HCT116 (cell line): ENCODE results near the gene CRIP2. TPM values are rescaled to one million over a fixed set of nuclear protein-coding genes. Genes with fewer than 3 reads are reported as not detected.

Experiments
- ATAC-seq: fragments of 200-7000 bp; cut with Tn5 transposase; 2 replicates; pipeline ENCODE4 v1.9.1; 2020; ENCODE audit warnings: mild to moderate bottlenecking, moderate library complexity
- BruUV-seq: library from RNA; stranded (reverse); fragments of 400-500 nt; replicated peaks from 2 replicates; lab custom pipeline; 2021; lab: Mats Ljungman, UMichigan
- CTCF ChIA-PET: fragments of 300-600 bp; sonication (Branson Sonifier 250); formaldehyde crosslinking; loops from one replicate; lab custom pipeline; 2021; ENCODE audit warnings: antibody characterized with exemption; lab: Charles Lee
- POLR2A ChIA-PET: fragments of 300-600, 350-600 bp; sonication (Branson Sonifier 250); formaldehyde crosslinking; loops from one replicate; lab custom pipeline; 2021; ENCODE audit warnings: antibody characterized with exemption; lab: Charles Lee
- RAD21 ChIA-PET, 2 experiments: fragments of 300-600 bp; sonication (Branson Sonifier 250); formaldehyde crosslinking; loops; one replicate each; lab custom pipeline; 2023; ENCODE audit warnings: low total read pairs in 2 of 2; ENCODE audit not compliant: uncharacterized antibody in 2 of 2, unreplicated experiment in 2 of 2, low non-redundant PET in 1 of 2; lab: Charles Lee
- DNase-seq: peaks from one replicate; pipeline ENCODE4 v3.0.0-alpha.2; 2010; ENCODE audit warnings: low read depth, low spot score
- H2AFZ ChIP-seq: fragments of 200-600 bp; shearing (Covaris generic), sonication (generic); 2 replicates; pipeline ENCODE4 v1.6.1; 2017; ENCODE audit warnings: low read depth, mixed run types, mixed read lengths, antibody characterized with exemption, low read length; ENCODE audit not compliant: poor library complexity, severe bottlenecking
- H3K27ac ChIP-seq: 2 replicates; pipeline ENCODE4 v1.5.1; 2012; ENCODE audit warnings: low read depth, low read length
- H3K27me3 ChIP-seq: fragments of 200-600 bp; sonication (generic); 2 replicates; pipeline ENCODE4 v1.6.1; 2016; ENCODE audit warnings: mixed run types, low read length, mixed read lengths; ENCODE audit not compliant: insufficient read depth
- H3K36me3 ChIP-seq, 2 experiments: fragments of 200-500 bp in 1 of 2; fragments of 200-600 bp in 1 of 2; sonication (Bioruptor generic) in 1 of 2; sonication (generic) in 1 of 2; 2 replicates each; pipeline versions ENCODE4 v1.5.1 to v1.6.1; 2014 to 2016; ENCODE audit warnings: low read length in 2 of 2, inconsistent platforms in 1 of 2, mixed read lengths in 1 of 2, mixed run types in 1 of 2; ENCODE audit not compliant: insufficient read depth in 2 of 2, control insufficient read depth in 1 of 2
- H3K4me1 ChIP-seq, 2 experiments: fragments of 200-600 bp in 1 of 2; sonication (generic) in 1 of 2; 2 replicates each; pipeline versions ENCODE4 v1.5.1 to v1.6.1; 2012 to 2017; ENCODE audit warnings: low read length in 2 of 2, inconsistent platforms in 1 of 2, mild to moderate bottlenecking in 1 of 2, mixed read lengths in 1 of 2, mixed run types in 1 of 2, moderate library complexity in 1 of 2; ENCODE audit not compliant: insufficient read depth in 2 of 2, control insufficient read depth in 1 of 2
- H3K4me2 ChIP-seq: fragments of 200-600 bp; sonication (generic); 2 replicates; pipeline ENCODE4 v1.6.1; 2017; ENCODE audit warnings: mixed run types, low read length, mixed read lengths
- H3K4me3 ChIP-seq, 2 experiments: fragments of 200-600 bp in 1 of 2; sonication (generic) in 1 of 2; replicated peaks in 1 of 2; 2 replicates each; pipeline ENCODE4 v1.5.1; 2011 to 2016; ENCODE audit warnings: low read length in 2 of 2, control low read depth in 1 of 2, low read depth in 1 of 2, mild to moderate bottlenecking in 1 of 2, mixed read lengths in 1 of 2, mixed run types in 1 of 2
- H3K79me2 ChIP-seq: fragments of 200-600 bp; sonication (generic); 2 replicates; pipeline ENCODE4 v1.6.1; 2017; ENCODE audit warnings: mild to moderate bottlenecking, mixed run types, low read length, moderate library complexity, mixed read lengths; ENCODE audit not compliant: insufficient read depth
- H3K9ac ChIP-seq: fragments of 200-600 bp; sonication (generic); 2 replicates; pipeline ENCODE4 v1.6.1; 2016; ENCODE audit warnings: low read length, mixed read lengths
- H3K9me2 ChIP-seq: fragments of 200-600 bp; sonication (generic), shearing (Covaris generic); 2 replicates; pipeline ENCODE4 v1.6.1; 2017; ENCODE audit warnings: mixed run types, mild to moderate bottlenecking, moderate library complexity; ENCODE audit not compliant: insufficient read depth
- H3K9me3 ChIP-seq, 2 experiments: fragments of 200-500 bp in 1 of 2; fragments of 200-600 bp in 1 of 2; sonication (Bioruptor generic) in 1 of 2; sonication (generic) in 1 of 2; 2 replicates each; pipeline ENCODE4 v1.6.1; 2014 to 2017; ENCODE audit warnings: low read length in 2 of 2, mixed read lengths in 2 of 2, inconsistent platforms in 1 of 2, low read depth in 1 of 2, mild to moderate bottlenecking in 1 of 2, mixed run types in 1 of 2, moderate library complexity in 1 of 2; ENCODE audit not compliant: control insufficient read depth in 1 of 2, insufficient read depth in 1 of 2
- H4K20me1 ChIP-seq: fragments of 200-600 bp; sonication (generic), shearing (Covaris generic); 2 replicates; pipeline ENCODE4 v1.6.1; 2017; ENCODE audit warnings: mixed run types, mild to moderate bottlenecking, moderate library complexity; ENCODE audit not compliant: insufficient read depth
- CBX3 ChIP-seq: IDR thresholded peaks from 2 replicates; pipeline ENCODE4 v1.6.1; 2012; ENCODE audit warnings: low read depth
- CEBPB ChIP-seq: IDR thresholded peaks from 2 replicates; pipeline ENCODE4 v1.6.1; 2012; ENCODE audit warnings: low read depth
- ELF1 ChIP-seq: IDR thresholded peaks from 2 replicates; pipeline ENCODE4 v1.6.1; 2012; ENCODE audit warnings: low read depth, borderline replicate concordance
- EZH2 ChIP-seq: fragments of 200-600 bp; sonication (generic); IDR thresholded peaks from 2 replicates; pipeline ENCODE4 v1.6.1; 2017; ENCODE audit warnings: antibody characterized with exemption, mixed run types
- JUND ChIP-seq: IDR thresholded peaks from 2 replicates; pipeline ENCODE4 v1.6.1; 2012
- POLR2A ChIP-seq: IDR thresholded peaks from 2 replicates; pipeline ENCODE4 v1.7.0; 2011; ENCODE audit warnings: borderline replicate concordance; ENCODE audit not compliant: insufficient read depth, insufficient read length; ENCODE audit errors: extremely low read depth
- POLR2AphosphoS5 ChIP-seq: IDR thresholded peaks from 2 replicates; pipeline ENCODE4 v1.6.1; 2011; ENCODE audit warnings: mild to moderate bottlenecking, low read depth, low read length, moderate library complexity
- RAD21 ChIP-seq: IDR thresholded peaks from 2 replicates; pipeline ENCODE4 v1.6.1; 2012; ENCODE audit warnings: low read depth, mild to moderate bottlenecking
- SP1 ChIP-seq: IDR thresholded peaks from 2 replicates; pipeline ENCODE4 v1.6.1; 2012; ENCODE audit warnings: low read depth
- SRF ChIP-seq: IDR thresholded peaks from 2 replicates; pipeline ENCODE4 v1.6.1; 2012; ENCODE audit warnings: low read depth
- YY1 ChIP-seq: IDR thresholded peaks from 2 replicates; pipeline ENCODE4 v1.6.1; 2011; ENCODE audit warnings: low read length, low read depth, moderate library complexity, mild to moderate bottlenecking; ENCODE audit not compliant: insufficient replicate concordance; ENCODE audit errors: extremely low read depth
- ZFX ChIP-seq: fragments of 450-650 bp; IDR thresholded peaks from 2 replicates; pipeline ENCODE4 v1.6.1; 2017
- intact Hi-C: fragments of 100-400 bp; cut with micrococcal nuclease; formaldehyde crosslinking; loops from 2 replicates; pipeline ENCODE4 v1.10.0; 2022
- total RNA-seq: library from RNA; stranded (reverse); gene quantifications from one replicate; pipeline ENCODE4 v1.2.1, GENCODE V29; 2021; ENCODE audit not compliant: unreplicated experiment
- TF ChIP-seq, protein P1 (sequence below), 3 experiments: fragments of 200-600 bp in 1 of 3; sonication (generic) in 1 of 3; IDR thresholded peaks in 2 of 3; conservative IDR thresholded peaks in 1 of 3; 2 replicates each; pipeline ENCODE4 v1.5.1; 2012 to 2017; ENCODE audit warnings: low read depth in 2 of 3, low read length in 2 of 3, antibody characterized with exemption in 1 of 3, borderline replicate concordance in 1 of 3, control low read depth in 1 of 3, mild to moderate bottlenecking in 1 of 3, mixed read lengths in 1 of 3, mixed run types in 1 of 3, moderate library complexity in 1 of 3; ENCODE audit not compliant: insufficient read depth in 1 of 3
- TF ChIP-seq, protein P2 (sequence below): IDR thresholded peaks from 2 replicates; pipeline ENCODE4 v1.6.1; 2012
- TF ChIP-seq, protein P3 (sequence below): IDR thresholded peaks from 2 replicates; pipeline ENCODE4 v1.6.1; 2011; ENCODE audit warnings: mild to moderate bottlenecking, low read length, moderate library complexity; ENCODE audit not compliant: insufficient replicate concordance; ENCODE audit errors: extremely low read depth
- TF ChIP-seq, protein P4 (sequence below): IDR thresholded peaks from 2 replicates; pipeline ENCODE4 v1.6.1; 2012; ENCODE audit warnings: low read depth

The CRIP2 gene
- total RNA-seq, 1 experiment from 2014 or later: 31.1 TPM

DNA sequence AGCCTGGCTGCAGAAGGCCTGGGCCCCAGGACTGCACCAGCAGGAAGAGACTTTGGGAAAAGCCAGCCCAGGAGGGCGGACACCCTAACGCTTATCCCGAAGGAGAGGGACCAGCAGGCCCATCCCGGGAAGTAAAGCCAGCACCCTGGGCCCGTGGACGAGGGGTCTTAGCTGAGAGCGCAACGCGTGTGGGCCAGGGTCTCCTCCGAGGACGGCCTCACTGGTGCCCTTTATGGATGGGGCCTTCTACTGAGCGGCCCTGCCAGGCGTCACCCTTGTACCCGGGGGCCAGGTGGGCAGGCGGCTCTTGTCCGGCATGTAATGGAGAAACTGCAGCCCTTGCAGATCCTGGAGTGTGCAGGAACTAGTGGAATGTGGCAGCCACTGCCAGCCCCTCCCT lies 30.5 kb downstream of the CRIP2 start:
- Histone ChIP-seq H3K79me2 (no peaks in the 10 kb centered on the region), H3K4me1 (no peaks in the 10 kb centered on the region), H3K9me2 (no peaks in the 10 kb centered on the region), H2AFZ (no peak overlapping the region), H3K9ac (no peak overlapping the region), H3K36me3 (no peaks in the 10 kb centered on the region), H4K20me1 (no peaks in the 10 kb centered on the region), H3K27ac (no peak overlapping the region), H3K4me2 (no peak overlapping the region), H3K27me3 (no peaks in the 10 kb centered on the region), H3K4me3 (no peak overlapping the region), H3K9me3 (no peaks in the 10 kb centered on the region)
- no peak for DNase-seq
- no peak for ATAC-seq
- TF ChIP-seq ELF1: no peak
- no peak for TF ChIP-seq POLR2A
- TF ChIP-seq ZFX: no peak
- TF ChIP-seq CEBPB: no peak
- TF ChIP-seq YY1: no peak
- TF ChIP-seq SP1: no peak
- TF ChIP-seq, protein P1, sequence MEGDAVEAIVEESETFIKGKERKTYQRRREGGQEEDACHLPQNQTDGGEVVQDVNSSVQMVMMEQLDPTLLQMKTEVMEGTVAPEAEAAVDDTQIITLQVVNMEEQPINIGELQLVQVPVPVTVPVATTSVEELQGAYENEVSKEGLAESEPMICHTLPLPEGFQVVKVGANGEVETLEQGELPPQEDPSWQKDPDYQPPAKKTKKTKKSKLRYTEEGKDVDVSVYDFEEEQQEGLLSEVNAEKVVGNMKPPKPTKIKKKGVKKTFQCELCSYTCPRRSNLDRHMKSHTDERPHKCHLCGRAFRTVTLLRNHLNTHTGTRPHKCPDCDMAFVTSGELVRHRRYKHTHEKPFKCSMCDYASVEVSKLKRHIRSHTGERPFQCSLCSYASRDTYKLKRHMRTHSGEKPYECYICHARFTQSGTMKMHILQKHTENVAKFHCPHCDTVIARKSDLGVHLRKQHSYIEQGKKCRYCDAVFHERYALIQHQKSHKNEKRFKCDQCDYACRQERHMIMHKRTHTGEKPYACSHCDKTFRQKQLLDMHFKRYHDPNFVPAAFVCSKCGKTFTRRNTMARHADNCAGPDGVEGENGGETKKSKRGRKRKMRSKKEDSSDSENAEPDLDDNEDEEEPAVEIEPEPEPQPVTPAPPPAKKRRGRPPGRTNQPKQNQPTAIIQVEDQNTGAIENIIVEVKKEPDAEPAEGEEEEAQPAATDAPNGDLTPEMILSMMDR (IDR thresholded peaks at IDR 0.05 in 2 of 3, conservative IDR thresholded peaks at IDR 0.05 in 1 of 3; ENCODE audit: borderline replicate concordance in 1 of 3, insufficient read depth in 1 of 3, low read depth in 2 of 3, low read length in 2 of 3): no peak
- TF ChIP-seq JUND: no peak
- TF ChIP-seq, protein P2, sequence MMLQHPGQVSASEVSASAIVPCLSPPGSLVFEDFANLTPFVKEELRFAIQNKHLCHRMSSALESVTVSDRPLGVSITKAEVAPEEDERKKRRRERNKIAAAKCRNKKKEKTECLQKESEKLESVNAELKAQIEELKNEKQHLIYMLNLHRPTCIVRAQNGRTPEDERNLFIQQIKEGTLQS: no peak
- TF ChIP-seq, protein P3, sequence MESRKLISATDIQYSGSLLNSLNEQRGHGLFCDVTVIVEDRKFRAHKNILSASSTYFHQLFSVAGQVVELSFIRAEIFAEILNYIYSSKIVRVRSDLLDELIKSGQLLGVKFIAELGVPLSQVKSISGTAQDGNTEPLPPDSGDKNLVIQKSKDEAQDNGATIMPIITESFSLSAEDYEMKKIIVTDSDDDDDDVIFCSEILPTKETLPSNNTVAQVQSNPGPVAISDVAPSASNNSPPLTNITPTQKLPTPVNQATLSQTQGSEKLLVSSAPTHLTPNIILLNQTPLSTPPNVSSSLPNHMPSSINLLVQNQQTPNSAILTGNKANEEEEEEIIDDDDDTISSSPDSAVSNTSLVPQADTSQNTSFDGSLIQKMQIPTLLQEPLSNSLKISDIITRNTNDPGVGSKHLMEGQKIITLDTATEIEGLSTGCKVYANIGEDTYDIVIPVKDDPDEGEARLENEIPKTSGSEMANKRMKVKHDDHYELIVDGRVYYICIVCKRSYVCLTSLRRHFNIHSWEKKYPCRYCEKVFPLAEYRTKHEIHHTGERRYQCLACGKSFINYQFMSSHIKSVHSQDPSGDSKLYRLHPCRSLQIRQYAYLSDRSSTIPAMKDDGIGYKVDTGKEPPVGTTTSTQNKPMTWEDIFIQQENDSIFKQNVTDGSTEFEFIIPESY: no peak
- no peak for TF ChIP-seq POLR2AphosphoS5
- TF ChIP-seq SRF: no peak
- TF ChIP-seq, protein P4, sequence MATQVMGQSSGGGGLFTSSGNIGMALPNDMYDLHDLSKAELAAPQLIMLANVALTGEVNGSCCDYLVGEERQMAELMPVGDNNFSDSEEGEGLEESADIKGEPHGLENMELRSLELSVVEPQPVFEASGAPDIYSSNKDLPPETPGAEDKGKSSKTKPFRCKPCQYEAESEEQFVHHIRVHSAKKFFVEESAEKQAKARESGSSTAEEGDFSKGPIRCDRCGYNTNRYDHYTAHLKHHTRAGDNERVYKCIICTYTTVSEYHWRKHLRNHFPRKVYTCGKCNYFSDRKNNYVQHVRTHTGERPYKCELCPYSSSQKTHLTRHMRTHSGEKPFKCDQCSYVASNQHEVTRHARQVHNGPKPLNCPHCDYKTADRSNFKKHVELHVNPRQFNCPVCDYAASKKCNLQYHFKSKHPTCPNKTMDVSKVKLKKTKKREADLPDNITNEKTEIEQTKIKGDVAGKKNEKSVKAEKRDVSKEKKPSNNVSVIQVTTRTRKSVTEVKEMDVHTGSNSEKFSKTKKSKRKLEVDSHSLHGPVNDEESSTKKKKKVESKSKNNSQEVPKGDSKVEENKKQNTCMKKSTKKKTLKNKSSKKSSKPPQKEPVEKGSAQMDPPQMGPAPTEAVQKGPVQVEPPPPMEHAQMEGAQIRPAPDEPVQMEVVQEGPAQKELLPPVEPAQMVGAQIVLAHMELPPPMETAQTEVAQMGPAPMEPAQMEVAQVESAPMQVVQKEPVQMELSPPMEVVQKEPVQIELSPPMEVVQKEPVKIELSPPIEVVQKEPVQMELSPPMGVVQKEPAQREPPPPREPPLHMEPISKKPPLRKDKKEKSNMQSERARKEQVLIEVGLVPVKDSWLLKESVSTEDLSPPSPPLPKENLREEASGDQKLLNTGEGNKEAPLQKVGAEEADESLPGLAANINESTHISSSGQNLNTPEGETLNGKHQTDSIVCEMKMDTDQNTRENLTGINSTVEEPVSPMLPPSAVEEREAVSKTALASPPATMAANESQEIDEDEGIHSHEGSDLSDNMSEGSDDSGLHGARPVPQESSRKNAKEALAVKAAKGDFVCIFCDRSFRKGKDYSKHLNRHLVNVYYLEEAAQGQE: no peak
- no peak for TF ChIP-seq CBX3
- no peak for TF ChIP-seq RAD21
- TF ChIP-seq EZH2: no peak
- intact Hi-C loops: no loop called here
- RAD21 ChIA-PET: no interaction called here
- POLR2A ChIA-PET: no interaction called here
- CTCF ChIA-PET: no interaction called here
- no TSS peak for BruUV-seq
